Measurements from ENCODE around the gene MAGI1.
"Not testable (repeated sequence)": the region's sequence is repeated elsewhere in the genome, so short reads cannot be mapped to it uniquely, and the experiment has no call there.

The MAGI1 gene

GRCh38 chr3:65734792-65735191 lies 303.9 kb downstream of the MAGI1 start:
- no peak for DNase-seq

- DNase-seq = no peak
Measured at GRCh38 chr3:65734382-65734781, 304.3 kb downstream of the MAGI1 start.

- no peak for DNase-seq
Measured at GRCh38 chr3:65733459-65733858, 305.3 kb downstream of the MAGI1 start.

GRCh38 chr3:65732051-65732935 lies 306.4 kb downstream of the MAGI1 start:
- DNase-seq = peak; percentile 69

- no peak for DNase-seq
Measured at GRCh38 chr3:65730449-65730848, 308.3 kb downstream of the MAGI1 start.

GRCh38 chr3:65729973-65730372 lies 308.7 kb downstream of the MAGI1 start:
- DNase-seq = peak; percentile 12

- peak; percentile 50 for DNase-seq
Measured at GRCh38 chr3:65729555-65729954, 309.2 kb downstream of the MAGI1 start.

- no peak for DNase-seq
Measured at GRCh38 chr3:65728138-65728537, 310.6 kb downstream of the MAGI1 start.

- no peak for DNase-seq
Measured at GRCh38 chr3:65723985-65724384, 314.7 kb downstream of the MAGI1 start.

GRCh38 chr3:65723011-65723410 lies 315.7 kb downstream of the MAGI1 start:
- DNase-seq = no peak

- no peak for DNase-seq
Measured at GRCh38 chr3:65720989-65721737, 317.6 kb downstream of the MAGI1 start.

GRCh38 chr3:65719639-65720038 lies 319.1 kb downstream of the MAGI1 start:
- DNase-seq = not testable (repeated sequence)

GRCh38 chr3:65717676-65718346 lies 320.9 kb downstream of the MAGI1 start:
- DNase-seq = no peak

- DNase-seq = no peak
Measured at GRCh38 chr3:65716071-65716751, 322.5 kb downstream of the MAGI1 start.

GRCh38 chr3:65714134-65714533 lies 324.6 kb downstream of the MAGI1 start:
- peak; percentile 37 for DNase-seq

GRCh38 chr3:65713016-65713415 lies 325.7 kb downstream of the MAGI1 start:
- peak; percentile 75 for DNase-seq

- peak; percentile 27 for DNase-seq
Measured at GRCh38 chr3:65712140-65712539, 326.6 kb downstream of the MAGI1 start.

- DNase-seq = no peak
Measured at GRCh38 chr3:65706776-65707568, 331.7 kb downstream of the MAGI1 start.

- no peak for DNase-seq
Measured at GRCh38 chr3:65706301-65706700, 332.4 kb downstream of the MAGI1 start.

- no peak for DNase-seq
Measured at GRCh38 chr3:65703820-65704219, 334.9 kb downstream of the MAGI1 start.

- no peak for DNase-seq
Measured at GRCh38 chr3:65703026-65703425, 335.7 kb downstream of the MAGI1 start.

- no peak for DNase-seq
Measured at GRCh38 chr3:65702202-65702601, 336.5 kb downstream of the MAGI1 start.

Measured in EL (cell line).